ENCODE measurements around the gene CIBAR2. TPM values are rescaled to one million over a fixed set of nuclear protein-coding genes. Genes with fewer than 3 reads are reported as not detected.

CIBAR2 gene
- total RNA-seq, 1 experiment from 2014 or later, result not detected

DNA sequence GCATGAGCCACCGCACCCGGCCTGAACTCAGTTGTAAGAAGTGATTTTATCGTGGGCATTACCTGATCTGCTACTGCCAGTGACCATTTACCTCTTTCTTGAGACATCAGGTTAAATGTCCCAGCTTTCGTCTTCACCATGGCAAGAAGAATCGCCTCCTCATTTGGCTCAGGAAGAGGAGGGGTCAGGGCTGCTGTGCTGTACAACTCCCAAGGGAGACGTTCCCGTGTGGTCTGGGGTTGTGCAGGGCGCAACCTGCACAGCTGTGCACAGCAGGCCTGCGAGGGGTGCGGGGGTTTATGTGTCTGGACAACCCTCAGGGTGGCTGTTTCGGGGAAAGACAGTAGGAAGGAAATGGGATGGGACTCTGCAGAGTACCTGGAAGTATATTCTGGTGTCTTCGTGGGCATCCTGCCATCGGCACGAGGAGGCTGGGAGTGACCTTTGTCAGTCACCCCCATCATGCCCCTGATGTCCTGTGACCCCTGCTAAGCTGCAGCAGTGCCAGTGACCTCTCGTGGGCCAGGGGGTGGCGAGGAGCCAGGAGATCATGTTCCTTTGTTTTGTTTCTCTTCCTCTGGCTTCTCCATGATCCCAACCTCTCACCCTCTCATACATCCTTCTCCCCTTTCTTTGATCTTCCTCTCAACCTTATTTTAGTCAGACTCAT is 27.3 kb downstream of the CIBAR2 start:
- Histone ChIP-seq H2BK20ac (ENCODE audit: low read depth, low read length, poor library complexity, severe bottlenecking) (no peak overlapping the region), H3T11ph (ENCODE audit: low read length) (no peak overlapping the region), H2BK15ac (ENCODE audit: low read depth, low read length) (no peak overlapping the region), H3K9me3 (ENCODE audit: control insufficient read depth, low read depth, low read length) (no peaks in the 10 kb centered on the region), H2BK120ac (ENCODE audit: low read depth, low read length, poor library complexity, severe bottlenecking) (no peak overlapping the region), H2BK5ac (ENCODE audit: insufficient read length, low read length) (no peak overlapping the region), H3K27me3 (ENCODE audit: insufficient read depth, low read length) (peaks cover 20% of the 10 kb centered on the region; the same call in 1 of the 2 replicates), H4K91ac (ENCODE audit: insufficient read length, low read depth, low read length) (no peak overlapping the region), H3K4me2 (ENCODE audit: insufficient read depth, insufficient read length, low read length) (no peak overlapping the region), H3K79me1 (ENCODE audit: insufficient read depth, low read depth, low read length, poor library complexity, severe bottlenecking) (no peaks in the 10 kb centered on the region), H4K20me1 (ENCODE audit: control insufficient read depth, insufficient read depth, insufficient read length) (no peaks in the 10 kb centered on the region), H3K23ac (ENCODE audit: insufficient read length, low read depth, low read length) (no peak overlapping the region), H3K14ac (ENCODE audit: insufficient read depth, low read length) (no peak overlapping the region), H4K5ac (ENCODE audit: insufficient read length, low read depth, low read length) (no peak overlapping the region), H3K4ac (ENCODE audit: low read depth, low read length) (no peak overlapping the region), H3K18ac (ENCODE audit: insufficient read length, low read depth, low read length) (no peak overlapping the region), H4K8ac (replicated peaks; ENCODE audit: insufficient read length, low read depth, low read length) (no peak overlapping the region), H3K56ac (ENCODE audit: insufficient read length, low read depth, low read length) (no peak overlapping the region), H3K23me2 (ENCODE audit: insufficient read length, low read depth, low read length, poor library complexity, severe bottlenecking) (peaks cover 8% of the 10 kb centered on the region), H2AFZ (ENCODE audit: low read length) (no peak overlapping the region), H2BK12ac (ENCODE audit: insufficient read length, low read depth, low read length) (no peak overlapping the region), H2AK5ac (ENCODE audit: insufficient read length, low read length) (no peak overlapping the region), H3K9ac (ENCODE audit: extremely low read depth, insufficient read length, low read length) (no peak overlapping the region), H3K27ac (ENCODE audit: insufficient read length, low read depth, low read length) (no peak overlapping the region), H3K79me2 (ENCODE audit: insufficient read depth, low read length) (no peaks in the 10 kb centered on the region), H3K4me1 (ENCODE audit: insufficient read depth, low read length) (no peaks in the 10 kb centered on the region; the same call in 1 of the 2 replicates)
- TF ChIP-seq, protein P1, sequence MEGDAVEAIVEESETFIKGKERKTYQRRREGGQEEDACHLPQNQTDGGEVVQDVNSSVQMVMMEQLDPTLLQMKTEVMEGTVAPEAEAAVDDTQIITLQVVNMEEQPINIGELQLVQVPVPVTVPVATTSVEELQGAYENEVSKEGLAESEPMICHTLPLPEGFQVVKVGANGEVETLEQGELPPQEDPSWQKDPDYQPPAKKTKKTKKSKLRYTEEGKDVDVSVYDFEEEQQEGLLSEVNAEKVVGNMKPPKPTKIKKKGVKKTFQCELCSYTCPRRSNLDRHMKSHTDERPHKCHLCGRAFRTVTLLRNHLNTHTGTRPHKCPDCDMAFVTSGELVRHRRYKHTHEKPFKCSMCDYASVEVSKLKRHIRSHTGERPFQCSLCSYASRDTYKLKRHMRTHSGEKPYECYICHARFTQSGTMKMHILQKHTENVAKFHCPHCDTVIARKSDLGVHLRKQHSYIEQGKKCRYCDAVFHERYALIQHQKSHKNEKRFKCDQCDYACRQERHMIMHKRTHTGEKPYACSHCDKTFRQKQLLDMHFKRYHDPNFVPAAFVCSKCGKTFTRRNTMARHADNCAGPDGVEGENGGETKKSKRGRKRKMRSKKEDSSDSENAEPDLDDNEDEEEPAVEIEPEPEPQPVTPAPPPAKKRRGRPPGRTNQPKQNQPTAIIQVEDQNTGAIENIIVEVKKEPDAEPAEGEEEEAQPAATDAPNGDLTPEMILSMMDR (conservative IDR thresholded peaks at IDR 0.05), result no peak
- Mint-ChIP-seq H3K27me3 (ENCODE audit: low read depth) (peaks cover 90% of the 10 kb centered on the region), H3K9me3 (no peaks in the 10 kb centered on the region; a peak in 1 of 5 replicates), H3K4me1 (peaks cover 37 to 53% of the 10 kb centered on the region in 2 experiments), H3K4me3 (no peak overlapping the region), H3K36me3 (ENCODE audit: insufficient read depth in 1 of 3, low read depth in 3 of 3) (no peaks in the 10 kb centered on the region; a peak in 1 of 7 replicates), H3K27ac (no peak overlapping the region)
- no peak for DNase-seq
- WGBS (ENCODE audit: extremely low coverage, insufficient read length, low lambda C conversion rate), result no CpG with 5 or more reads among the region's 16 CpGs

Measured in H9 (cell line).